OCI-M2 (cell line): ENCODE measurements around the gene STPG2.
"Not testable (repeated sequence)": the region's sequence is repeated elsewhere in the genome, so short reads cannot be mapped to it uniquely, and the experiment has no call there.

ENCODE experiments used
- DNase-seq: peaks from one replicate; lab custom pipeline; 2025; ENCODE audit not compliant: unreplicated experiment; lab: John Stamatoyannopoulos, UW

STPG2 gene

DNA sequence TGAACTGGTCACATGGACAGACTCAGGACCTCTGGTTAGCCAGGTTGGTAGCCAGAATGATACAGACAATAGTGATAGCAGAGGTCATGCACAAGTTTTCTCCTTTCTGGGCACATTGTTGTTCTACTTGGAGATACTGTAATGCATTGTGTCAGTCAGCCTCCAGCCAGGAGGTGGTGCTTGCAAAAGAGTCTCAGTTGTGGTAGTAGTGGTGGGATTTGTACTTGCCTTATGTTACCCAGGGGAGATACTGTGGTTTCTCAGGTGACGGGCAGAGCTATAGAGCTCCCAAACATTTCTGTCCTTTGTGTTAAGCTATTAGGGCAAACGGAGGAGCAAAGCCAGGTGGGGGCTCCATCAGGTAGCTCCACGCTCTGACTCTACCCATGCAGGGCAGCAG is 190.5 kb downstream of the STPG2 start:
- no peak for DNase-seq

DNA sequence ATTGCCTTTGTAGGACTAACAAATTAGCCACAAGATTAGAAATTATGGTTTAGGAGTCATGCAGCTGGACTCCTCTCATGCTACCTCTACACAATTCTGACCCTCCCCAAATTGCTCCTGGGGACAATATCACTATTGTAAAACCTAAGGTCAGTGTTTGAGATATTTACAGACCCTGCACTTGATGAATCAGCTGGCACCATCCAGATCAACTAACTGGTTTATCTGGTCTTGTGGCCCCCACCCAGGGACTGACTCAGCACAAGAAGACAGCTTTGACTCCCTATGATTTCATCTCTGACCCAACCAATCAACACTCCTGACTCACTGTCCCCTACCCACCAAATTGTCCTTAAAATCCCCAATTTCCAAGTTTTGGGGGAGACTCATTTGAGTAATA is 192.4 kb downstream of the STPG2 start:
- no peak for DNase-seq

DNA sequence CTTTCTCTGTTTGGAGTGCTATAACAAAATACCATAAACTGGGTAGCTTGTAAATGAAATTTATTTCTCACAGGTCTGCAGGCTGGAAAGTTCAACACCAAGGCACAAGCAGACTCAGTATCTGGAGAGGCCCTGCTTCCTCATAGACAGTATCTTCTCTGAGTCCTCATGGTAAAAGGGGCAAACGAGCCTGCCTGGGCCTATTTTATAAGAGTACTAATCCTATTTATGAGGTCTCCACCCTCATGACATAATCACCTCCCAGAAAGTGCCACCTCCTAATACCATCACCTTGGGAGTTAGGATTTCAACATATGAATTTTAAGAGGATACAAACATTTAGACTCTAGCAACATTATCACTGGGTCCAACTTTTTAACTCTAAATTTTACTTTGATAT is 200.3 kb downstream of the STPG2 start:
- DNase-seq, result no peak

DNA sequence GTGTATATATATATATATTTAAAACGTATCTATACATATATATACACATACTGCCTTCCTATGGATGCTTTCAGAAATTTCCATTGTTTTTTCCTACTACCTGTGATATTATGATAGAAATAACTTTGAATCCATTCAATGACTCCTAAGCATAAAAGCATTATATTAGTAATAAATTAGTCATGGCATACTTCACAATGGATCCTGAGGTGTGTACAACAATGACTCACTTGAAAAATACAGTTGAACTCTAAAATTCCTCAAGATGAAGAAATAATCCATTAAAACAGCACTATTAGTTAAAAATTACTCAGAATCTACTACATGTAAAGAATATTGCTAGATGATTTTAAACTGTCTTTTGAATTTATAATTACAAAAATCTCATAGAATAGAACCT is 201.1 kb downstream of the STPG2 start:
- no peak for DNase-seq

DNA sequence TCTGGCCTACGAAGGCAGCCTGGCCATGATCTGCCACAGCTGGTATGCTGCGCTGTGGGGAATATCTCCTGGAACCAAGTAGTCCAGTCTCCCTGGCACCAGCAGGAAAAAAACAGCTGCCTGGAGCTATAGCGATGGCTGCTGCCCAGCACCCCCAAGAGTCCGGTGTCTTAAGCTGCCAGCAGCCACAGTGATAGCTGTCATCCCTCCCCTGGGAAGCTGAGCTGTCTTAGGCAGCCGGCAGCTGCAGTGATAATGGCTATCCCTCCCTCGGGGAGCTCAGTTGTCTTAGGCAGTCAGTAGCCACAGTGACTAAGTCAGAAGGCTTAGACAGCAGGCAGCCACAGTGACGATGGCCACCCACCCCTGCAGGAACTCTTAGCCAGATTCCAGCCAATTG is 205.1 kb downstream of the STPG2 start:
- no peak for DNase-seq

DNA sequence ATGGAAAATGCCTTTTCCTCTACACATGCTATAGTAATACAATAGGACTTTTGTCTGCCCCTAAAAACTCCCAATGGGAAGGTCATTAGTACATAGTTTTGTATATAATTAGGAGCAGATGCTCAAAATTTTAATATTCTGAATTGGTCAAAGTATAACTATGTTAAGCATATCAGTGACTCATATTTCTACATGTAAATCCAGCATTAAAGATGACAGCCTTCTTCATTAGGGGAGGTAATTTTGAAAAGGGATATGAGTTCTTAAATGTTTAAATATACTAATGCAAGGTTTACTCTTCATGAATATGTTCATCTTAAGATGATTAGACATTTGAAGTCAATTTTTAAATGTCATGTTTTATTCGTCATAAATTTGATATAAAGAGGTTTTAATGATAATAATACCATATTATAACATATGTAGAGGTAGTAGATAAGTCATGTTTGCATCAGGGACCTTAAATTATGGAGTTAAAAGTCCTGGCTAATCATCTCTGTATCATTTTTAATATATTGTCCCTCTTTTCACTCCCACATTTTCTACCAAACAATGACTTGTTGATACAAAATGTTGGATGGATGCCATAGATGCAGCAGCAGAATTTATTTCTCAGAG is 218.8 kb downstream of the STPG2 start:
- DNase-seq, result no peak

DNA sequence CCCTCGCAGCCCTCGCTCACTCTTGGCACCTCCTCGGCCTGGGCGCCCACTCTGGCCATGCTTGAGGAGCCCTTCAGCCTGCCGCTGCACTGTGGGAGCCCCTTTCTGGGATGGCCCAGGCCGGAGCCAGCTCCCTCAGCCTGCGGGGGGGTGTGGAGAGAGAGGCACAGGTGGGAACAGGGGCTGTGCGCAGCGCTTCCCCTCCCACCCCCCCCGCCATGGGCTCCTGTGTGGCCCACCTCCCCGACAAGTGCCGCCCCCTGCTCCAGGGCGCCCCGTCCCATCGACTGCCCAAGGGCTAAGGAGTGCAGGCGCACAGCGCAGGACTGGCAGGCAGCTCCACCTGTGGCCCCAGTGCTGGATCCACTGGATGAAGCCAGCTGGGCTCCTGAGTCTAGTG is 220.2 kb downstream of the STPG2 start:
- no peak for DNase-seq

DNA sequence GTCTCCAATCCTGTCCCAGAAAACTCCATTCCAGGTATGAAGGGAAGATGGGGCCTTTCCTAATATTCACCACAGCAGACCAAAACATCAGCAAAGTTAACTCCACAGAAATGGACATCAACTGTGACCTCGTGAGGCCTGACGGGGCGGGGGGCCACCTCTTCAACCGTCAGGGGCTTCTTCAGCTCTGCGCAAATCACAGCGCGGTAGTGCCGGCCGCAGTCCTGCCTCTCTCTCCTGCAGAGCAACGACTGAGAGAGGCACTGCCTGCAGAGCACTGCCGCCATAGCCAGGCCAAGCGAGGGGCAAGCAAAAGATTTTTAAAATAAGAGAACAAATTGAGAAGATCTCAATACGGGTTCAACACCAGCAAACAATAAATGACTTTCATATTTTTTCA is 226.2 kb downstream of the STPG2 start:
- no peak for DNase-seq

DNA sequence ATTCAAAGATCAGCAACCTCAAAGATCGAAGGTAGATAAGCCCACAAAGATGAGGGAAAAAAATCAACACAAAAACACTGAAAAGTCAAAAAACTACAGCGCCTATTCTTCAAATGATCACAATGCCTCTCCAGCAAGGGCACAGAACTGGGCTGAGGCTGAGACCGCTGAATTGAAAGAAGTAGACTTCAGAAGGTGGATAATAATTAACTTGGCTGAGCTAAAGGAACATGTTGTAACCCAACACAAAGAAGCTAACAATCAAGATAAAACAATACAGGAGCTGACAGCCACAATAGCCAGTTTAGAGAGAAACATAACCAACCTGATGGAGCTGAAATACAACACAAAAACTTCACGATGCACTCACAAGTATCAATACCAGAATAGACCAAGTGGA is 231.1 kb downstream of the STPG2 start:
- no peak for DNase-seq

DNA sequence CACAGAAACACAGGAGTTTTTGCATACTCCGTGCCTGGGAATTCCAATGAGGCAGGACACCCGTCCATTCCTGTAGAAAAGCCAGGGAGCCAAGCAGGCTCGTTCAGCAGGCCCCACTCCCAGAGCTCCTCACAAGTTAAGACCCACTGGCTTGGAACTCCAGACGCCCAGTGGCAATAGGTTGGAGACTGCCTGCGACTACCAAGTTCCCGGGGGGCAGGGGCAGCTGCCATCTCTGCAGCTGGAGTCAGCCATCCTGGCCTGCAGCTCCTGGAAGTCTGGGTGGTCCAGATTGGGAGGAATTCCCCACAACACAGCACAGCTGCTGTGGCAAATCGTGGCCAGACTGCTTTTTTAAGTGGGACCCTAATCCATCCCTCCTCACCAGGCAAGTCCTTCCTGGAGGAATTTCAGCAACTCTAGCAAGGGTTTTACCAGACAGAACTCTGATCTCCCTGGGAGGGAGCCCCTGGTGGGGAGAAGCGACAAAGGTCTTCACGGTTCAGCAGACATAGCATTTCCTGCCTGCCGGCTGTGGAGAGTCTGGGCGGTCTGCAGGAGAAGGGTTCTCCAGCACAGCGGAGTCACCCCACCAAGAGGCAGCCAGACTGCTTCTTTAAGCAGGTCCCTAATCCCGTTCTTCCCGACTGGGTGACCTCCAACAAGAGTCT is 231.9 kb downstream of the STPG2 start:
- DNase-seq, result no peak

DNA sequence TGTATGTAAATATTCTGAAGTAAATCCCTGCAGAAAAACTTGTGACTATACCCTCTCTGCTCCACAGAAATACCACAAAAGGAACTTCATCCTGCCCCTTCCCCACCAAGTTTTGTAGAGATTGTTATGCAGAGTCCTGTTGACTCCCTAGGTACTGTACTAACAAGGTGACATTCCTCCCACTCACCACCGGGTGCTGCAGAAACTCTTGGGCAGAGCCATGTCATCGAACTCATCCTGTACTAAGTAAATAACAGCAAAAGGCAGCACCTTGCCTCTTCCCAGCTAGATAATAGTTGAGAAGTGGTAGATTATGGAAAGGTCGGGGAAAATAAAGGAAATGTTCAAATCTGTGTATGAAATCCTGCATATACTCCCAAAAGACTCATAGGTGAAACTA is 233.3 kb downstream of the STPG2 start:
- DNase-seq, result no peak

DNA sequence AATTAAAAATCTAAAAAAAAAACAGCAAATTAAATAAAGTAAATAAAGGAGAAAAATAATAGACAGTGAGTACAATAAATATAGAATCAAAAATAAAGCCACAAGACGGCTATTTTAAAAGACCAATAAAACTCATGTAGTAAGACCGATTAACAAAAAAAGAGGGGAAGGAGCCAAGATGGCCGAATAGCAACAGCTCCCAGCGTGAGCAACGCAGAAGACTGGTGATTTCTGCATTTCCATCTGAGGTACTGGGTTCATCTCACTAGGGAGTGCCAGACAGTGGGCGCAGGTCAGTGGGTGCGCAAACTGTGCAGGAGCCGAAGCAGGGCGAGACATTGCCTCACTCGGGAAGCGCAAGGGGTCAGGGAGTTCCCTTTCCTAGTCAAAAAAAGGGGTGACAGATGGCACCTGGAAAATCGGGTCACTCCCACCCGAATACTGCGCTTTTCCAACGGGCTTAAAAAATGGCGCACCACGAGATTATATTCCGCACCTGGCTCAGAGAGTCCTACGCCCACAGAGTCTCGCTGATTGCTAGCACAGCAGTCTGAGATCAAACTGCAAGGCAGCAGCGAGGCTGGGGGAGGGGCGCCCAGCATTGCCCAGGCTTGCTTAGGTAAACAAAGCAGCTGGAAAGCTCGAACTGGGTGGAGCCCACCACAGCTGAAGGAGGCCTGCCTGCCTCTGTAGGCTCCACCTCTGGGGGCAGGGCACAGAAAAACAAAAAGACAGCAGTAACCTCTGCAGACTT is 239.7 kb downstream of the STPG2 start:
- not testable (repeated sequence) for DNase-seq

DNA sequence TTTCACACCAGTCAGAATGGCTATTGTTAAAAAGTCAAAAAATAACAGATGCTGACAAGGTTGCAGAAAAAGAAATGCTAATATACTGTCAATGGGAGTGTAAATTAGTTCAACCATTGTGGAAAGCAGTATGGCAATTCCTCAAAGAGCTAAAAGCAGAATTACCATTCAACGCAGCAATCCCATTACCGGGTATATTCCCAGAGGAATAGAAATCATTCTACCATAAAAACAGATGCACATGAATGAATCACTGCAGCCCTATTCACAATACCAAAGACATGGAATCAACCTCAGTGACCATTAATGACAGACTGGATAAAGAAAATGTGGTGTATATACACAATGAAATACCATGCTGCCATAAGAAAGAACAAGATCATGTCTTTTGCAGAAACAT is 243.0 kb downstream of the STPG2 start:
- DNase-seq, result no peak

DNA sequence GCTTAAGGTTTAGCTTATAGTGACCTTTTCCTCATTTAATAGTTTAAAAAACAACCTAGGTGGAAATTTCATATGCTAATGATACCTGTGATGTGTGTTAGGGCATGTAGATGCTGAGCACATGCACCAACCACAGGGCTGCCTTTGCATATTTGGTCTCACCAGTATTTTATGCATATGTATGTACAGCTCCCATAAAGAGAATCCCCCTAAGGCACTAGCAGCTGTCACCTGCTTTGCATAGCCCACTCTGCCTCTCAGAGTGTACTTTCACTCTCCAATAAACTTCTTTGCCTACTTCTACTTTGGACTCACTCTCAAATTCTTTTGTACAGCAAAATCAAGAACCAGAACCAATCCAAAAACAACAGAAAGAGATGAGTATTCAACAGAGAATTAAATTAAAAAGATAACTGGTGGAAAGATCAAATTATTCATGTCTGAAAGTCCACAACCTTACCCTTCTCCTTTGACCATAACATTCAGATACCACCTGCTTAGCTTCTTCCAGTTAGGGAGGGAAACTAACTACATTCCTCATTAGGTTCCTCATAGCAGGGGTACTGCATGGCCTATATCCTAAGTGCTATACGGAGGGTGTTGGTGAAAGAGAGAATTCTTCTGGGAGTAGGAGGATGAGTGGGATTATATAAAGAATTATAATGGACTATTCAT is 250.5 kb downstream of the STPG2 start:
- no peak for DNase-seq

DNA sequence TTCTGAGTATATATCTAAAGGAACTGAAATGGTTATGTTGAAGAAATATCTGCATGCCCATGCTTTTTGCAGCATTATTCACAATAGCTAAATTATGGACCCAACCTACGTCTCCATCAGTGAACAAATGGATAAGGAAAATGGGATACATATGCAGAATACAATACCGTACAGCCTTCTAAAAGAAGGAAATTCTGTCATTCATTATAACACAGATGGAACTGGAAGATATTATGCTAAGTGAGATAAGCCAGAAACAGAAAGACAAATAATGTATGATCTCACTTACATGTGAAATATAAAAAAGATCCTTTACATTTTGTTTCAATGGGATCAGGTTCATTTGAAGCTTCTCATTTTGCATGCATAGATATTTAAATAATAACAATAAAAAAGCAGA is 263.3 kb downstream of the STPG2 start:
- no peak for DNase-seq

DNA sequence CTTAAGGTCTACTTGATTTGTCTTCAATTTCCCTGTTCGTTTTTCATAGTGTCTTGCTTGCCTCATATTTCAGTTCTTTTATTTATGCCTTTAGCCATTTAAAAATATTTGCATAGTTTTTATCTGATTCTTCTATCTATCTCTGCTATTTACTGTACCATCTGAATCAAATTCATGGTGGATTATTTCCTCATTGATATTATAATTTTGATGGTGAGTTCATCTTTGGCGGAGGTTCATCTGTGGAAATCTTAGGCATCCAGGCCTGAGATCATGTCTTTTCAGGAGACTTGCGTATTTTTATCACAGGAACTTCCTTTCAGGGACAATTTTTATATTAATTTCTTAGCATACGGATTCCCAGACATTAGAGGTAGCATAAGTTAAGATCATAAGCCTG is 275.2 kb downstream of the STPG2 start:
- DNase-seq, result no peak

DNA sequence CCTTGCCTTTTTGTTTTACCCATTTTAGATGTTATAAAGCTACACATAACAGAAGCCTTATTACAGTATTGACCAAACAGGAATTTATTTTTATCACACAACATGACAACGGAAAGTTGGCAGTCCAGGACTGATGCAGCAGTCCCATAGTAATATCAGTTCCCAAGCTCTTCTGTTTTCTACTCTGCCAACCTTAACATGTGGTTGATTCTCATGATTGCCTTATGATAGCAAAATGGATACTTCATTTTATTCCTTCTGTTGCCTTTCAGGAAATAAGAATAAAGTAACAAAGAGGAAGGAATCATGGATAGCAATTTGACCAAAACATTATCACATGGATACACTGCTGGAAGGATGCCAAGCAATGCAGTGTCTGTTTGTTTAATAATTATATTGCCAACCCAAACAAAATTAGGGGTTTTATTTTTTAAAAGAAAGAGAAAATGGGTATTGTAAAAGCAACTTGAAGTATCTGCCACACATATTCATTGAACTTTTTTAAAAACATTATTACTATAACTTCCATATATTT is 275.7 kb downstream of the STPG2 start:
- no peak for DNase-seq

DNA sequence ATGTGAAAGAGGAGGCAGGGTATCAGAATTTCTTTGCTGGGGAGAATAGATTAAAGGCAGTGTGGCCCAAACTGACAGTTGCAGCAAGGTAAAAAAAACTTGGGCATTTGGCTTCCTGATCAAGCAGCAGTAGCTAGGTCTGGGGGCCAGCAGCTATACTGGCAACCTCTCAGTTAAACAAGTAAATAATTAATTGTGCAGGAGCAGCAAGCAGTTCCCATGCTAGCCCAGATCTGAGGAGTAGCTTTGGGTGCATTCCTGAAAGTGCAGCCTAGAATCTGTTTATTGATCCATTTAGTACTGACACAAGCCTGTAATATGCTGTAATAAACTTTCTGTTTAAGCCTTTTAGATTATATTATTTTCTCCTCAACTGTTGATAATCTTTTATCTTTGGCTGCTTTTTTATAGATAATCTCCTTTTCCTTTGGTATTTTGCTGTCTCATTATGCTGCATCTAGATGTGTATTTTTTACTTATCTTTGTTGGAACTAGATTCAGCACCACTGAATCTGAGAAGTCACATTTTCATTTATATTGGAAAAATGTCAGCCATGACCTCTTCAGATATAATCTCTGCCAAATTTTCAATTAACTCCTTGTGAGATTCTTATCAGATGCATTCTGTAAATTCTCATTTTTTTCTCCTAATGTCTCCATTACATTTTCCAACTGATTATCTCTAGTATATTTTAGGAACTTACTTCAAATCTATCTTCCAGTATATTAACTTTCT is 276.3 kb downstream of the STPG2 start:
- no peak for DNase-seq

DNA sequence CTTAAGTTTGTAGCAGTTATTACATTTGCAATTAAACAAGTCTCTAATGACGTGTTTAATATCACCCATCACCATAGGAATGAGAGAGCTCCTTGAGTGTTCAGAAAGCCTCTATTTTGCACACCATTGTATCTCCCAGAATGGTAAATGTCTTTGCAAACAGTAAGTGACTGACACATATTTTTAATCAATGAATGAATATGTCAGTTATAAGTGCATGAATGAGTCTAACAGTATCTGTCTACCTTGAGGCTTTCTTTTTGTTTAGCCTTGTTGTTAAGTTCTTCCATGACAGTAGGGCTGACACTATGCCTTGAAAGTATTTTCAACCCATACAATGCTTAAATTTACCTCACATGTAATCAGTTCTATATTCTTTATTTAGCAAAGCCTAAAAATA is 292.2 kb downstream of the STPG2 start:
- DNase-seq, result no peak

DNA sequence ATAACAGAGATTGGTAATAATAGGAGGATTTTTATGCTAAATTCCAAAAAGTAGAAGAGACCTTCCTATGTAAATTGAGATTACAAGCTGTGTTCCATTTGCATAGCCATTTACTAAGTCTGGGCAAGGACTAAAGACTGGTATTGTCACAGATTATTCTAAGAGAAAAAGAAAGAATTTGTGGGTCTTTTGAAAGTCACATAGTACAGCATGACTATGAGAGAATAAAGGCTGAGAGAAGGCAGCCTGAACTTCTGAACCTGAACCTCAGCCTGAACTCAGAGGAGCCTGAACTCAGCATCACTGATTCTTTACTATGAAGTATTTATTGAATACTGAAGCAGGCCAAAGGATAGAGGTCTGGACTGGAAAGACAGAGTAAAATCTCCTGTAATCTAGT is 297.5 kb downstream of the STPG2 start:
- no peak for DNase-seq

DNA sequence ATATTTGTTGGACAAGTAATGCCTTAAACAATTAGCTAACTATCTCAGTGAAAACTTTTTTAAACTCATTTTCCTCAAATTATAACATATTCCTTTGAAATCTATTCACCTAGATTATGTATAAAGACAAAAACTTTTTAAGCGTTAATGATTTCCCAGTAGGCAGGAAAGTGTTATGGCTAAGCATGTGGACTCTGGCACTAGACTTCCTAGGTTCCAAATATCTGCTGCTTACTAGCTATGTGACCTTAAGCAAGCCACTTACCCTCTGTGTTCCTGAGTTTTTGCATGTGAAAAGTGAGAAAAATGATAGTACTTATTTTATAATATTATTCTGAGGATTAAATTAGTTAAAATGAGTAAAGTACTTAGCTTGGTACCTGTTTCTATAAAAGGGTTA is 301.8 kb downstream of the STPG2 start:
- no peak for DNase-seq
